Measurements from ENCODE around the gene HAL.

- TF ChIP-seq CTCF (IDR thresholded peaks at IDR 0.05) (no peak), POLR2A (IDR thresholded peaks at IDR 0.05) (no peak)
These were observed 38.6 kb upstream of the HAL start for GRCh38 chr12:96034621-96035282.
